ENCODE data around the gene KLHL36.
A peak's percentile ranks its signal among the peaks of the same experiment; 100 is the strongest.

KLHL36 gene

GRCh38 chr16:84647828-84648594 lies at the start of gene KLHL36:
Gene KLHL36, plus strand, starts transcription at chr16:84648511. Its CDS starts 2,357 bp downstream, at chr16:84650868.
- peak; percentile 68 for DNase-seq

DNA sequence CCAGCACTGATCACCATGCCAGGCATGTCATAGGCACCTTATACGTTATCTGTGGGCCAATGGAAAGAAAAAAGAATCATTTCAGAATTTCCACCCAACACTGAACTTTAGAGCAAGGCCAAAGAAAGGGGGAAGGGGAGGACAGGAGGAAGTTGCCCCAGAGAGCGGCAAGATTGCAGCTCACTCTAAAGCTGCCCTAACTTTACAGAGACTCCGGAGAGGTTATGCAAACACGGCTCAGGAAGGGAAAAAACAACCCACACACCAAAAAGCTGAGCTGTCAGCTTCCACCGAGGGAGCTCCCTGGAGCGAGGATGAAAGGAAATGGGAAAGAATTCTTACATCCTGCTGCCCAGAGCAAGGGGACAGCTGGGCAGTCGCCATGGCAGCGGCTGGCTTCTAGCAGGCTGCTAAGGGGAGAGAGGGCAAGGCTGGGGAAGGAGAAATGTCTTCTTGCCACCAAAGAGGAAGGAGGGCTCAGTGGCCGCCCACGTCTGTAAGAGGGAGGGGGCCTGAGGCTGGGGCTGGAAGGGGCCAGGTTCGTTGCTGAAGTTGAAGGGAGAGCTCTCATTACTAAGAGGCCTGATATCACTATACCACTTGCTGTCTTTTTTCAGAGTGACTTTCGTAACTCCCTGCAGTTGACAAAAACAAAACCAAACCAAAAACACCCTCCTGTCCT lies 48.6 kb upstream of the KLHL36 start:
- DNase-seq: no peak

DNA sequence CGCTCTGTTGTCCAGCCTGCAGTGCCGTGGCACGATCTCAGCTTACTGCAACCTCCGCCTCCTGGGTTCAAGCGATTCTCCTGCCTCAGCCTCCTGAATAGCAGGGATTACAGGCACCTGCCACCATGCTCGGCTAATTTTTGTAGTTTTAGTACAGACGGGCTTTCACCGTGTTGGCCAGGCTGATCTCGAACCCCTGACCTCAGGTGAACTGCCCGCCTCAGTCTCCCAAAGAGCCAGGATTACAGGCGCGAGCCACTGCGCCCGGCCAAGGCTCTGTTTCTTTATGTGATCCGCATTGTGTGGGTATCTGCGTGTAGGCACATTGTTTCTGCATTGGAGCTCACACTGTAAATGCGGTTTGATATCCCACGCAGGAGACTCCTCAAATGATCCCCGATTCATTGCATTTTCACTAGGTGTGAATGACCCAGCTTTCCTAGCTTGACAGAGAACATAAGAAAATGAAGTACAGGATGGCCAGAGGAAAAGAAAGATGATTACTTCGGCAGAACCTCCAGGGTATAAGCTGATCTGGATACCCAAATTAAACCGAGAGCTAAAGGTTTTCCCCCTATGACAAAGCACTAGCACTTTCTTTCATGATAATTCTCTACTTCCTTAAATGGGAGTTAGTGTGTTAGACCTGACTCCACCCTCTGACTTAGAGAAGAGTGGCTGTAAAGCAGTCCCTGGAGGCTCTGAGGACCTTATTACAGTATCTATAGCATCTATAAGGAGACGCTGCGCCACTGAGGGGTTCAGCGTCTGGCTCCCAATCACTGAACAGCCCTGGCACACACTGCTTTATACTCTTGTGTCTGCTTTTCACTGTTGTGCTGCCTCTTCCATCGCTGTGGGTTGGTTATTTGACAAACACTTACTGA lies 47.7 kb upstream of the KLHL36 start:
- no peak for DNase-seq

GRCh38 chr16:84603140-84603816 lies 45.0 kb upstream of the KLHL36 start:
- DNase-seq: no peak

DNA sequence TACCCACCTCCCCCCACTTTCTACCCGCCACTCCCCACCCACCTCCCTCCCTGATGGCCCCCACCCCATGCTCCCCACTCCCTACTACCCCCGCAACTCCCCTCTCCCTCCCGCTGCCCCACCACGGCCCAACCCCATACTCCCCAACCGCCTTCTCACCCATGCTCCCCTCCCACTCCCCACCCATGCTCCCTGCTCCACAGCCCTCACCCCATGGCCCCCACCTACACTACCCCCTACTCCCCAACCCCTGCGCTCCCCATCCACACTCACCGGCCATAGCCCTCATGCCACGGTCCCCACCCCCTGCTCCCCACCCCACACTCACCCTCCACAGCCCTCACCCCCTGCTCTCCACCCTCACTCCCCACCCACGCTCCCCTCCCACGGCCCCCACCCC lies 44.4 kb upstream of the KLHL36 start:
- no peak for DNase-seq

DNA sequence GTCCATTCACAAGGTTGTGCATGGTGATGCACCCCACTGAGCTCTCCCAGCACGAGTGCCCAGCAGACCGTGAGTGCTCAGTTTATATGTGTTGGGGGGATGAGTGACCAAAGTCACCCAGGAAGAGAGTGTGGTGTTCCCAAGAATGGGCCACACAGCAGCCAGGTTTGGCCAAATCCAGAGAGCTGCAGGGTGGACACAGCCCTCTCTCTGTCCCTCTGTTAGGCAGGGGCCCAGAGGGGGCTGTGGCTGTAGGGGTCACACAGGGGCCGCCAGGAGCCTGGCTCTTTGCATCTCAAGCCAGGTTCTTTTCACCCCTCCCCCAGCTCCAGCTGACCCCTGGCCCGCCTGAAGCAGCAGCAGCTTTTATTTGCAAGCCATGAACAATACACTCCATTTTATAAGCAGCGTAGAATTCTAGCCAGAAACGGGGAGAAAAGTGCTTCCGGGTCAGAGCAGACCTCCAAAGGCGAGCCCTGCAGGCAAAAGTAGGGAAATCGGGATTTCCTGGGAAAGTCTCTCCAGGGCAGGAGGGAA lies 43.8 kb upstream of the KLHL36 start:
- DNase-seq: no peak

GRCh38 chr16:84605339-84605848 lies 42.9 kb upstream of the KLHL36 start:
- no peak for DNase-seq

GRCh38 chr16:84606081-84606875 lies 42.0 kb upstream of the KLHL36 start:
- no peak for DNase-seq

- no peak for DNase-seq
Observed at GRCh38 chr16:84607061-84607460, 41.2 kb upstream of the KLHL36 start.

DNA sequence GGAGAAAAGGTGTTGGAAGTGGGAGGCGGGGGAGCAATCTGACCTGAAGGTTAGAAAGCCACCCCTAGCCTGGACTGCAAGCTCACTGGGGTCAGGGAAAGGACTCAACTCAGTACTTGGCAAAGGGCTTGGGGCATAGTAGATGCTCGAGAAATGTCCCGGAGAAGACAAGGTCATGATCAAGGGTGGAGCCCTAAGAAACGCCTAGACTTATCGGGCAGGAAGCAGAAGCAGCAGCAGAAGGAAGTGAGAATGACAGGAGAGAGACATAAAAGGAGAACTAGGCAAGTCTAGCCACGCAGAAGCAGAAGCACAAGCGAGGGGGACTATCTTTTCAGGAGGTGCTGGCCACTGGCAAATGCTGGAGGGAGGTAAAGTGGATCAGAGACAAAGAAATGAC lies 40.6 kb upstream of the KLHL36 start:
- DNase-seq: no peak

DNA sequence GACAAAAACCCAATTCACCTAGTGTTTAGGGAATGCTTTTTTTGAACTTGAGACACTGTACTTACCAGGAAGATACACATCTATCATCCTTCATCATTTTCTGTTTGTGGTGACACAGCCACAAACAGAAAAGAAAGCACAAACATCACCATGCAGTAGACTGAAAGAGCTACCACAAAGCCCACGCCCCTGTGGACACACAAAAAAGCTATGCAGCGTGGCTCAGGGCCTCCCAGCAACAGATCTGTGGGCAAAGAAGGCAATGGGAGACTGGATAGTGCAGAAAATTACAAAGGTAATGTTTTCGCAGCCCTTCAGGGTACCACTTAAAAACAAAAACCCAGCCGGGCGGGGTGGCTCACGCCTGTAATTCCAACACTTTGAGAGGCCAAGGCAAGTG lies 40.0 kb upstream of the KLHL36 start:
- DNase-seq: no peak

DNA sequence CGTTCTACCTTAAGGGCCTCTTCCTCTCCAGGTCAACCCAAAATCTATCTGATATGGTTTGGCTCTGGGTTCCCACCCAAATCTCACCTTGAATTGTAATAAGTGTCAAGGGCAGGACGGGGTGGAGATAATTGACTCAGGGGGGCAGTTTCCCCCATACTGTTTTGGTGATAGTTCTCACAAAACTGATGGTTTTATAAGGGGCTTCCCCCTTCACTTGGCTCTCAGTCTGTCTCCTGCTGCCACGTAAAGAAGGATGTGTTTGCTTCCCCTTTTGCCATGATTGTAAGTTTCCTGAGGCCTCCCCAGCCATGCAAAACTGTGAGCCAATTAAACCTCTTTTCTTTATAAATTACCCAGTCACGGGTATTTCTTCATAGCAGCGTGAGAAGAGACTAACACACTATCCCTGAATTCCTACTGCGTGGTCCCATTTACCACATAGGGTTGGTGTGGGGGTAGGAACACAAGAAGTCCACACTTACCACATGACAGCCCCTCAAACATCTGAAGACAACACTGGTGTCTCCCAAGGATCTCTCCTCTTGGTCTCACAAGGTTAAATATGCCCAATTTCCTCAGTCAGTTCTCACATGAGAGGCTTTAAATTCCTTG lies 38.6 kb upstream of the KLHL36 start:
- no peak for DNase-seq

- DNase-seq: no peak
Observed at GRCh38 chr16:84610376-84610775, 37.9 kb upstream of the KLHL36 start.

DNA sequence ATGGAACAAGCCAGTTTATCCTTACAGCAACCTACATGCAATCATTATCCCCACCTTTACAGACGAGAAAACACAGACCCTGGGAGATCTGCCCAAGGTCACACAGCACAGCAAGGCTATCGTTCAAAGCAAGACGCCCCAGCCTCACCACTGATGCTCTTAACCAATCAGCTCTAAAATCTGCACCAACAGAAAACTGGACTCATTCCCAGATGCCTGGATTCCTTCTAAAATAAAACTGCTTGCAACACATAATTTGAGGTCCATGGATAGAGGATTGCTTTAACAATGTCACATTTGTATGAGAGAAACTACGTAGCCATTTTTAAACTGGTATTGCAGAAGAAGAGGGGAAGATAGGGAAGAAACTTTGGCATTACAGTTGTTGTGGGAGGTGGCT lies 37.3 kb upstream of the KLHL36 start:
- DNase-seq: no peak

DNA sequence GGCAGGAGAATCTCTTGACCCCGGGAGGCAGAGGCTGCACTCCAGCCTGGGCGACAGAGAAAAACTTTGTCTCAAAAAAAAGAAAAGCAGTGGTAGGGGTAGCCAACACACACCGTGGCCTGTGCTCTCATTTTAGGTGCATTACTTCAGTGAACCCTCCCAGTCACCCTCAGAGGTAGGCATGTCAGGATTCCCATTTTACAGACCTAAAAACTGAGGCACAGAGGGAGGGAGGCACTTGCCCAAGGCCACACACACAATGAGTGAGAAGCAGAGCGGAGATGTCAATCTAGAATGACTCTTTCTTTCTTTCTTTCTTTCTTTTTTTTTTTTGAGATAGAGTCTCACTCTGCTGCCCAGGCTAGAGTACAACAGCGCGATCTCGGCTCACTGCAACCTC lies 35.6 kb upstream of the KLHL36 start:
- DNase-seq: no peak

GRCh38 chr16:84613408-84614072 lies 34.8 kb upstream of the KLHL36 start:
- DNase-seq: no peak

DNA sequence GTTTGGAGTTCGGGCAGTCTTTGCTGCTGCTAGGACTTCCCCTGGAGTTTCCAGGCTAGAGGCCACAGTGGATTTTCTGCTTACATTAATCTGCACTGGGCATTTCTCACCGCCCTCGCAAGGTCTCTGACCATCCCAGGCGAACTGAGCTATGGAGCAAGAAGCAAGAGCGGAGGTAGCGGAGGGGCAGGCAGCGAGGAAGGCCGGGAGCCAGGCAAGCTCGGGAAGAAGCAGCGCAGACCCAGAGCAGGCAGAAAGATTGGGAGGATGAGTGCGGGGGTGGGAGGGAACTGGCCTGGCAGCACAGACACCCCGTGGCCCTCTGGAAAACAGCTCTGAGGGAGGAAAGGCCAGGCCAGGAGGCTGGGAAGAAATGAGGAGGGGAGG lies 34.2 kb upstream of the KLHL36 start:
- DNase-seq: no peak

GRCh38 chr16:84614623-84614967 lies 33.7 kb upstream of the KLHL36 start:
- no peak for DNase-seq

- DNase-seq: no peak
Observed at GRCh38 chr16:84614968-84615813, 33.1 kb upstream of the KLHL36 start.

- DNase-seq: no peak
Observed at GRCh38 chr16:84616515-84616914, 31.8 kb upstream of the KLHL36 start.
